Measurements from ENCODE around the gene WWOX. TPM values are rescaled to one million over a fixed set of nuclear protein-coding genes. Genes with fewer than 3 reads are reported as not detected.

WWOX gene
- total and polyA plus RNA-seq, 2 of the 13 experiments (the other 11 are each of a cell fraction or from before 2014, with no cell fraction given), result 9.1 to 37.4 TPM

GRCh38 chr16:78483124-78483992 is 383.9 kb downstream of the WWOX start (continued):
- TF ChIP-seq ZNF574 (CRISPR knock-in tag; IDR thresholded peaks at IDR 0.05), result peak; percentile 37; the same call in 1 of the 2 replicates
- no peak for TF ChIP-seq ZNF34 (CRISPR knock-in tag; IDR thresholded peaks at IDR 0.05; ENCODE audit: borderline replicate concordance)
- TF ChIP-seq GTF2F1 (IDR thresholded peaks at IDR 0.05; ENCODE audit: low read length), result no peak
- TF ChIP-seq KLF13 (CRISPR knock-in tag; IDR thresholded peaks at IDR 0.05), result no peak
- TF ChIP-seq GFI1 (CRISPR knock-in tag; IDR thresholded peaks at IDR 0.05; ENCODE audit: borderline replicate concordance), result peak; percentile 72
- no peak for TF ChIP-seq PBX2 (CRISPR knock-in tag; IDR thresholded peaks at IDR 0.05)
- TF ChIP-seq ZNF629 (CRISPR knock-in tag; conservative IDR thresholded peaks at IDR 0.05), result no peak; the same call in 1 of the 2 replicates
- TF ChIP-seq HIVEP1 (CRISPR knock-in tag; IDR thresholded peaks at IDR 0.05), result no peak
- TF ChIP-seq ZFP37 (CRISPR knock-in tag; IDR thresholded peaks at IDR 0.05; ENCODE audit: borderline replicate concordance), result no peak
- TF ChIP-seq PATZ1 (CRISPR knock-in tag; IDR thresholded peaks at IDR 0.05), result peak; percentile 53
- no peak for TF ChIP-seq MXD3 (CRISPR knock-in tag; IDR thresholded peaks at IDR 0.05)
- TF ChIP-seq ZNF605 (CRISPR knock-in tag; IDR thresholded peaks at IDR 0.05), result 0 out of 2 replicates have a peak, but pooled peaks have one; percentile 38
- TF ChIP-seq ZNF691 (CRISPR knock-in tag; IDR thresholded peaks at IDR 0.05; ENCODE audit: borderline replicate concordance, low read depth), result no peak; the same call in 1 of the 2 replicates
- no peak for TF ChIP-seq ZNF557 (CRISPR knock-in tag; IDR thresholded peaks at IDR 0.05)
- no peak for TF ChIP-seq ZNF225 (CRISPR knock-in tag; IDR thresholded peaks at IDR 0.05)
- TF ChIP-seq DNMT1 (CRISPR knock-in tag; IDR thresholded peaks at IDR 0.05), result no peak
- TF ChIP-seq ZNF362 (CRISPR knock-in tag; IDR thresholded peaks at IDR 0.05; ENCODE audit: borderline replicate concordance), result peak; percentile 55; the same call in 1 of the 2 replicates
- TF ChIP-seq SAP130 (CRISPR knock-in tag; IDR thresholded peaks at IDR 0.05; ENCODE audit: low read depth), result peak; percentile 70
- TF ChIP-seq SOX13 (IDR thresholded peaks at IDR 0.05), result peak; percentile 49
- peak in 1 of 2 experiments; percentile 80; a peak in 2 of 4 replicates for TF ChIP-seq SOX13 (CRISPR knock-in tag; conservative IDR thresholded peaks at IDR 0.05 in 1 of 2, IDR thresholded peaks at IDR 0.05 in 1 of 2)
- no peak for TF ChIP-seq ZNF558 (CRISPR knock-in tag; IDR thresholded peaks at IDR 0.05; ENCODE audit: borderline replicate concordance)
